ENCODE results near the gene PFKFB1. TPM values are rescaled to one million over a fixed set of nuclear protein-coding genes. Genes with fewer than 3 reads are reported as not detected.

Gene PFKFB1
- total RNA-seq, 1 experiment from 2014 or later, result 0.81 TPM

GRCh38 chrX:54944816-54945215 is 49.2 kb downstream of the PFKFB1 start:
- Histone ChIP-seq H3K9ac (ENCODE audit: low read length) (no peak overlapping the region), H3K4me1 (ENCODE audit: control insufficient read depth in 1 of 2, insufficient read depth in 2 of 2, low read length in 2 of 2) (no peaks in the 10 kb centered on the region), H4K20me1 (ENCODE audit: insufficient read depth) (no peaks in the 10 kb centered on the region), H3K27me3 (ENCODE audit: insufficient read depth, low read length) (no peaks in the 10 kb centered on the region), H3K27ac (ENCODE audit: low read depth, low read length) (no peak overlapping the region), H2AFZ (ENCODE audit: low read depth, low read length, poor library complexity, severe bottlenecking) (no peak overlapping the region), H3K36me3 (ENCODE audit: control insufficient read depth in 1 of 2, insufficient read depth in 2 of 2, low read length in 2 of 2) (no peaks in the 10 kb centered on the region), H3K4me2 (ENCODE audit: low read length) (no peak overlapping the region), H3K9me2 (ENCODE audit: insufficient read depth) (no peaks in the 10 kb centered on the region), H3K4me3 (replicated peaks in 1 of 2; ENCODE audit: low read depth in 1 of 2, low read length in 2 of 2) (no peak overlapping the region), H3K9me3 (ENCODE audit: control insufficient read depth in 1 of 2, insufficient read depth in 1 of 2, low read depth in 1 of 2, low read length in 2 of 2) (no peaks in the 10 kb centered on the region), H3K79me2 (ENCODE audit: insufficient read depth, low read length) (no peaks in the 10 kb centered on the region)
- intact Hi-C loops (cut with micrococcal nuclease), result no loop called here
- ChIA-PET POLR2A (no interaction called here), CTCF (no interaction called here), RAD21 (ENCODE audit: low non-redundant PET in 1 of 2, low total read pairs in 2 of 2, uncharacterized antibody in 2 of 2, unreplicated experiment in 2 of 2) (no interaction called here)
- no peak for ATAC-seq
- no peak for TF ChIP-seq POLR2AphosphoS5 (IDR thresholded peaks at IDR 0.05; ENCODE audit: low read depth, low read length)
- no peak for TF ChIP-seq ELF1 (IDR thresholded peaks at IDR 0.05; ENCODE audit: borderline replicate concordance, low read depth)
- no peak for TF ChIP-seq CEBPB (IDR thresholded peaks at IDR 0.05; ENCODE audit: low read depth)
- no peak for TF ChIP-seq FOSL1 (IDR thresholded peaks at IDR 0.05; ENCODE audit: low read depth)
- no peak for TF ChIP-seq ZFX (IDR thresholded peaks at IDR 0.05)
- no peak for TF ChIP-seq SIN3A (IDR thresholded peaks at IDR 0.05; ENCODE audit: low read depth)
- no peak for TF ChIP-seq ATF3 (IDR thresholded peaks at IDR 0.05)
- TF ChIP-seq RAD21 (IDR thresholded peaks at IDR 0.05; ENCODE audit: low read depth), result no peak
- no peak for TF ChIP-seq JUND (IDR thresholded peaks at IDR 0.05)
- TF ChIP-seq YY1 (IDR thresholded peaks at IDR 0.05; ENCODE audit: extremely low read depth, insufficient replicate concordance, low read depth, low read length), result no peak
- no peak for TF ChIP-seq SRF (IDR thresholded peaks at IDR 0.05; ENCODE audit: low read depth)
- no TSS peak for BruUV-seq (replicated peaks)
- DNase-seq (ENCODE audit: low read depth, low spot score), result no peak

GRCh38 chrX:54937416-54937815 is 56.6 kb downstream of the PFKFB1 start:
- BruUV-seq (replicated peaks), result no TSS peak
- H3K4me1 ChIP-seq (ENCODE audit: control insufficient read depth in 1 of 2, insufficient read depth in 2 of 2, low read length in 2 of 2), result no peaks in the 10 kb centered on the region
- ChIA-PET RAD21 (ENCODE audit: low non-redundant PET in 1 of 2, low total read pairs in 2 of 2, uncharacterized antibody in 2 of 2, unreplicated experiment in 2 of 2) (no interaction called here), POLR2A (no interaction called here), CTCF (no interaction called here)
- H3K4me2 ChIP-seq (ENCODE audit: low read length), result no peak overlapping the region
- no peaks in the 10 kb centered on the region for H3K9me2 ChIP-seq (ENCODE audit: insufficient read depth)
- H4K20me1 ChIP-seq (ENCODE audit: insufficient read depth), result no peaks in the 10 kb centered on the region
- no peak overlapping the region for H3K27ac ChIP-seq (ENCODE audit: low read depth, low read length)
- H3K79me2 ChIP-seq (ENCODE audit: insufficient read depth, low read length), result no peaks in the 10 kb centered on the region
- no peaks in the 10 kb centered on the region for H3K27me3 ChIP-seq (ENCODE audit: insufficient read depth, low read length)
- intact Hi-C loops (cut with micrococcal nuclease), result no loop called here
- H3K4me3 ChIP-seq (replicated peaks in 1 of 2; ENCODE audit: low read depth in 1 of 2, low read length in 2 of 2), result no peak overlapping the region
- no peaks in the 10 kb centered on the region for H3K9me3 ChIP-seq (ENCODE audit: control insufficient read depth in 1 of 2, insufficient read depth in 1 of 2, low read depth in 1 of 2, low read length in 2 of 2)
- no peak for ATAC-seq
- no peak overlapping the region for H2AFZ ChIP-seq (ENCODE audit: low read depth, low read length, poor library complexity, severe bottlenecking)
- no peak for DNase-seq (ENCODE audit: low read depth, low spot score)
- no peak overlapping the region for H3K9ac ChIP-seq (ENCODE audit: low read length)
- H3K36me3 ChIP-seq (ENCODE audit: control insufficient read depth in 1 of 2, insufficient read depth in 2 of 2, low read length in 2 of 2), result no peaks in the 10 kb centered on the region
- no peak for TF ChIP-seq REST (IDR thresholded peaks at IDR 0.05; ENCODE audit: low read depth)
- no peak for TF ChIP-seq ATF3 (IDR thresholded peaks at IDR 0.05)
- no peak for TF ChIP-seq EZH2phosphoT487 (IDR thresholded peaks at IDR 0.05; ENCODE audit: borderline replicate concordance)
- TF ChIP-seq TCF7L2 (IDR thresholded peaks at IDR 0.05; ENCODE audit: borderline replicate concordance, extremely low read depth, insufficient read depth, insufficient read length), result no peak
- TF ChIP-seq EZH2 (IDR thresholded peaks at IDR 0.05), result no peak
- no peak for TF ChIP-seq ZNF274 (IDR thresholded peaks at IDR 0.05; ENCODE audit: low read depth, low read length)
- TF ChIP-seq MAX (IDR thresholded peaks at IDR 0.05), result no peak
- TF ChIP-seq CBX3 (IDR thresholded peaks at IDR 0.05; ENCODE audit: low read depth), result no peak
- no peak for TF ChIP-seq ELF1 (IDR thresholded peaks at IDR 0.05; ENCODE audit: borderline replicate concordance, low read depth)
- no peak for TF ChIP-seq ZFX (IDR thresholded peaks at IDR 0.05)
- no peak for TF ChIP-seq EGR1 (IDR thresholded peaks at IDR 0.05; ENCODE audit: low read depth)
- no peak for TF ChIP-seq SP1 (IDR thresholded peaks at IDR 0.05; ENCODE audit: low read depth)

Data from HCT116 (cell line).